HL-60 (cell line): ENCODE data around the gene AANAT.

ENCODE experiments used
- DNase-seq, 2 experiments: peaks; one replicate each; pipeline ENCODE4 v3.0.0-alpha.2; 2010 to 2020; ENCODE audit warnings: low read depth in 1 of 2, low spot score in 1 of 2
- H3K27ac ChIP-seq: fragments of 250-450 bp; sonication (Bioruptor Pico); replicated peaks from 2 replicates; pipeline ENCODE4 v1.5.1; 2020; ENCODE audit warnings: mild to moderate bottlenecking, moderate library complexity
- H3K27me3 ChIP-seq: fragments of 250-450 bp; sonication (Bioruptor Pico); 2 replicates; pipeline ENCODE4 v1.5.1; 2021; ENCODE audit warnings: mild to moderate bottlenecking, moderate library complexity; ENCODE audit not compliant: insufficient read depth, poor library complexity, severe bottlenecking
- H3K4me3 ChIP-seq: replicated peaks from 2 replicates; pipeline ENCODE4 v1.5.1; 2011; ENCODE audit warnings: mild to moderate bottlenecking, control low read depth, low read length; ENCODE audit not compliant: insufficient read depth
- GABPA ChIP-seq: IDR thresholded peaks from 2 replicates; pipeline ENCODE4 v1.6.1; 2012; ENCODE audit warnings: low read depth
- POLR2AphosphoS5 ChIP-seq: IDR thresholded peaks from 2 replicates; pipeline ENCODE4 v1.6.1; 2012; ENCODE audit warnings: low read depth
- SPI1 ChIP-seq: IDR thresholded peaks from 2 replicates; pipeline ENCODE4 v1.6.1; 2012; ENCODE audit warnings: low read depth, mild to moderate bottlenecking, borderline replicate concordance
- long read RNA-seq: library from polyadenylated mRNA; unstranded; transcript quantifications from one replicate; pipeline ENCODE4 v2.0.0, GENCODE V29; 2020
- TF ChIP-seq, protein P1 (sequence below): IDR thresholded peaks from one replicate; pipeline ENCODE4 v1.5.1; 2011; ENCODE audit warnings: low read length, control low read depth, inconsistent platforms; ENCODE audit not compliant: insufficient read depth
- TF ChIP-seq, protein P2 (sequence below): IDR thresholded peaks from 2 replicates; pipeline ENCODE4 v1.6.1; 2012; ENCODE audit warnings: low read depth; ENCODE audit not compliant: insufficient replicate concordance

AANAT gene
- long read RNA-seq = 0 reads

DNA sequence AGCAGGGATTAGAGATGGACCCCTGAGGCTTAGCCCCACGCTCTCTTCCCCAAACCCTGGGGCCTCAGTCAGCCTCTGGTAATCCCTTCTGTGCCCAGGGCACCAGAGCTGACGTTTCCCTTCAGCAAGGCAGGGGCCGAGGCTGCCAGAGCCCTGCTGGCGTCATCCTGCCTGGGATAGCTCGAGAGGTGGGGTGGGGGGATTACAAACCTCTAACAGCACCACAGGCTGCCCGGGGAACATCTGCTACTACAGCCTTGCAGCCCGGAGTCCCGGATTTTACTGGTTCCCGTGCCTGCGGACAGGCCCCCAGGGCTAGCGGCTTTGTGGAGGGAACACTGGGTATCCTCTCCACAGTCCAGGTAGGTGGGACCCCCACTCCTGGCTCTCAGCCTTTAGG, at the start of gene AANAT:
Gene AANAT (plus strand): TSS at position 238 of the 400 bp plus-strand sequence. CDS start 1,144 bp downstream, outside the sequence.
- Histone ChIP-seq H3K27ac (no peak within 1 kb of the TSS), H3K27me3 (no peaks in the 10 kb centered on the region), H3K4me3 (no peak within 1 kb of the TSS)
- no peak for DNase-seq
- TF ChIP-seq GABPA = no peak
- TF ChIP-seq, protein P1, sequence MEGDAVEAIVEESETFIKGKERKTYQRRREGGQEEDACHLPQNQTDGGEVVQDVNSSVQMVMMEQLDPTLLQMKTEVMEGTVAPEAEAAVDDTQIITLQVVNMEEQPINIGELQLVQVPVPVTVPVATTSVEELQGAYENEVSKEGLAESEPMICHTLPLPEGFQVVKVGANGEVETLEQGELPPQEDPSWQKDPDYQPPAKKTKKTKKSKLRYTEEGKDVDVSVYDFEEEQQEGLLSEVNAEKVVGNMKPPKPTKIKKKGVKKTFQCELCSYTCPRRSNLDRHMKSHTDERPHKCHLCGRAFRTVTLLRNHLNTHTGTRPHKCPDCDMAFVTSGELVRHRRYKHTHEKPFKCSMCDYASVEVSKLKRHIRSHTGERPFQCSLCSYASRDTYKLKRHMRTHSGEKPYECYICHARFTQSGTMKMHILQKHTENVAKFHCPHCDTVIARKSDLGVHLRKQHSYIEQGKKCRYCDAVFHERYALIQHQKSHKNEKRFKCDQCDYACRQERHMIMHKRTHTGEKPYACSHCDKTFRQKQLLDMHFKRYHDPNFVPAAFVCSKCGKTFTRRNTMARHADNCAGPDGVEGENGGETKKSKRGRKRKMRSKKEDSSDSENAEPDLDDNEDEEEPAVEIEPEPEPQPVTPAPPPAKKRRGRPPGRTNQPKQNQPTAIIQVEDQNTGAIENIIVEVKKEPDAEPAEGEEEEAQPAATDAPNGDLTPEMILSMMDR = no peak
- no peak for TF ChIP-seq POLR2AphosphoS5
- TF ChIP-seq, protein P2, sequence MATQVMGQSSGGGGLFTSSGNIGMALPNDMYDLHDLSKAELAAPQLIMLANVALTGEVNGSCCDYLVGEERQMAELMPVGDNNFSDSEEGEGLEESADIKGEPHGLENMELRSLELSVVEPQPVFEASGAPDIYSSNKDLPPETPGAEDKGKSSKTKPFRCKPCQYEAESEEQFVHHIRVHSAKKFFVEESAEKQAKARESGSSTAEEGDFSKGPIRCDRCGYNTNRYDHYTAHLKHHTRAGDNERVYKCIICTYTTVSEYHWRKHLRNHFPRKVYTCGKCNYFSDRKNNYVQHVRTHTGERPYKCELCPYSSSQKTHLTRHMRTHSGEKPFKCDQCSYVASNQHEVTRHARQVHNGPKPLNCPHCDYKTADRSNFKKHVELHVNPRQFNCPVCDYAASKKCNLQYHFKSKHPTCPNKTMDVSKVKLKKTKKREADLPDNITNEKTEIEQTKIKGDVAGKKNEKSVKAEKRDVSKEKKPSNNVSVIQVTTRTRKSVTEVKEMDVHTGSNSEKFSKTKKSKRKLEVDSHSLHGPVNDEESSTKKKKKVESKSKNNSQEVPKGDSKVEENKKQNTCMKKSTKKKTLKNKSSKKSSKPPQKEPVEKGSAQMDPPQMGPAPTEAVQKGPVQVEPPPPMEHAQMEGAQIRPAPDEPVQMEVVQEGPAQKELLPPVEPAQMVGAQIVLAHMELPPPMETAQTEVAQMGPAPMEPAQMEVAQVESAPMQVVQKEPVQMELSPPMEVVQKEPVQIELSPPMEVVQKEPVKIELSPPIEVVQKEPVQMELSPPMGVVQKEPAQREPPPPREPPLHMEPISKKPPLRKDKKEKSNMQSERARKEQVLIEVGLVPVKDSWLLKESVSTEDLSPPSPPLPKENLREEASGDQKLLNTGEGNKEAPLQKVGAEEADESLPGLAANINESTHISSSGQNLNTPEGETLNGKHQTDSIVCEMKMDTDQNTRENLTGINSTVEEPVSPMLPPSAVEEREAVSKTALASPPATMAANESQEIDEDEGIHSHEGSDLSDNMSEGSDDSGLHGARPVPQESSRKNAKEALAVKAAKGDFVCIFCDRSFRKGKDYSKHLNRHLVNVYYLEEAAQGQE = no peak
- no peak for TF ChIP-seq SPI1

DNA sequence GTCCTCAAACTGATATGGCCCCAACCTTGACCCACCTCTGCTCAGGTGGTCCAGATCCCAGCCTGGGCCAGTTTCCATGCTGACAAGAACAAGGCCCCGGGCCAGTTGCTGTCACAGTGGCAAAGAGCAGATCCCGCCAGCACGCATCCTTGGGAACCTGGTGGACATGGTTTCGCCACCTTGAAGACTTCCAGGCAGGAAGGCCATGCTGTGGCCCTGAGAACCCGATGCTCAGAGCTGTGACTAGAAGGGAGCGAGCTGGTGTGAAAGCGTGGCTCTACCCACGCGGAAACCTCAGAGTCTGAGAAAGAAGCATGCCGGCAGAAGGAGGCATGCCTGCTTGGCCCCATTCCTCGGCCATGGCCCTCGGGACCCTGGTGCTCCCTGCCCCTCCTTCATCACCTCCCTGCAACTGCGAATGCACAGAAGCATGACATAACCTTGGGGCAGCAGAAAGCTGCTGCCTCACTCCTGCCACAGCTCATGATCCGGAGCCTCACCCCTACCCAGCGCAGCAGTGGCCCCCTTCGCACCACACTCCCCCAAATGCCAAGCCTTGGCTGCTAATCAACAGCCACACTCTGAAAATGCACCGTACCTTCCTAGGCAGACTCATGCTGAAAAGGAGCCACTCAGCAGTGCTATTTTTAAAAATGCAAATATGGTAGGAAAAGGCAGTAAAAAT, 47.7 kb upstream of the AANAT start:
- Histone ChIP-seq H3K4me3 (no peak overlapping the region), H3K27ac (no peak overlapping the region)

DNA sequence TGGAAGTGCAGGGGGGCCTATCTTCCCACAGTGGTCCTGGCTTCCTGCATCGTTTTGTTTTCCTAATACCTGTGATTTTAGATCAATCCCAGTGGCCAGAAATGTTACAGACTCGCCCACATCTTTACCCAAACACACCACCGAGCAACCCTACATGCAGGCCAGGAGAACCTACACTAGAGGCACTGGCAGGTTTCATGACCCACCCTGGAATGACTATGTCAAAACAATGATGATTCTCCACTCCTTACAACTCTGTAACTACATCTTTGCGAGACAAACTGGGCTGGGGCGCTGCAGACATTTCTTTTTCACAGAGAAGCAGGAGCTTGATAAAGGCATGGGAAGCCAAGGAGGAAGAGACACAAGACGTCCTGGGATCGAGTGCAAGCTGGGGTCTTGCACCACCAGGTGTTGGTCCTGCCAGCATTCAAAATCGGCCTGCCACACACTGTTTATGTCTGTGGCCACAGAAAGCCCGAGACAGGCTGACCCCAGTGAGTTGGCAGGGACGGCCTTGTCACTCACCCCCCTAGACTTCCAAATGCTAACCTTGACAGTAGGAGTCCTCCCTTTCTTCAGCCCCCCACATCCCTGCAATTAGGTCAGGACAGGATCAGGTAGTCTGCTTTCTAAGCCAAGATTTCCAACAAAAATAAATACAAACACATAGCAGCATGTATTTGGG, 46.9 kb upstream of the AANAT start:
- Histone ChIP-seq H3K27ac (no peak overlapping the region), H3K4me3 (no peak overlapping the region), H3K27me3 (no peaks in the 10 kb centered on the region)
- no peak for TF ChIP-seq POLR2AphosphoS5
- no peak for TF ChIP-seq SPI1
- TF ChIP-seq, protein P1 = no peak
- TF ChIP-seq, protein P2 = no peak
- no peak for TF ChIP-seq GABPA
- DNase-seq = no peak

More for the DNA sequence above, 47.7 kb upstream of the AANAT start:
- no peaks in the 10 kb centered on the region for H3K27me3 ChIP-seq
- TF ChIP-seq POLR2AphosphoS5 = no peak
- TF ChIP-seq GABPA = no peak
- TF ChIP-seq SPI1 = no peak
- TF ChIP-seq, protein P1 = no peak
- TF ChIP-seq, protein P2 = no peak
- no peak for DNase-seq
